Activated B cell treated with CpG ODN at 0.5 μM for 24 hours (primary cell): ENCODE data around the gene PSEN1. TPM values are rescaled to one million over a fixed set of nuclear protein-coding genes. Genes with fewer than 3 reads are reported as not detected.
A peak's percentile ranks its signal among the peaks of the same experiment; 100 is the strongest.

Experiments
- ATAC-seq: fragments of 200-7000 bp; cut with Tn5 transposase; one replicate; pipeline ENCODE4 v1.10.0; 2021; ENCODE audit warnings: low read depth, mild to moderate bottlenecking, moderate library complexity
- CTCF ChIA-PET: fragments of 350-600 bp; sonication (Branson Sonifier 250); formaldehyde crosslinking; loops from one replicate; lab custom pipeline; 2021; ENCODE audit warnings: antibody characterized with exemption; lab: Charles Lee
- POLR2A ChIA-PET: fragments of 350-600 bp; sonication (Branson Sonifier 250); formaldehyde crosslinking; loops from one replicate; lab custom pipeline; 2021; ENCODE audit warnings: antibody characterized with exemption; lab: Charles Lee
- DNase-seq: peaks from one replicate; pipeline ENCODE4 v3.0.0; 2022
- H3K27ac Mint-ChIP-seq: one replicate; pipeline ENCODE4 v1.8.0; 2020; ENCODE audit warnings: mixed read lengths
- H3K27me3 Mint-ChIP-seq: one replicate; pipeline ENCODE4 v1.8.0; 2021; ENCODE audit warnings: mixed read lengths
- H3K36me3 Mint-ChIP-seq: one replicate; pipeline ENCODE4 v1.8.0; 2021; ENCODE audit warnings: low read depth, mixed read lengths
- H3K4me1 Mint-ChIP-seq: one replicate; pipeline ENCODE4 v1.8.0; 2021; ENCODE audit warnings: mixed read lengths
- H3K4me3 Mint-ChIP-seq: one replicate; pipeline ENCODE4 v1.8.0; 2020; ENCODE audit warnings: mild to moderate bottlenecking, mixed read lengths
- H3K9me3 Mint-ChIP-seq: one replicate; pipeline ENCODE4 v1.8.0; 2020; ENCODE audit warnings: mixed read lengths
- CTCF ChIP-seq: fragments of 200-600 bp; IDR thresholded peaks from one replicate; pipeline ENCODE4 v1.8.0; 2022; ENCODE audit warnings: antibody characterized with exemption, mild to moderate bottlenecking
- intact Hi-C: fragments of 100-400 bp; cut with micrococcal nuclease; formaldehyde crosslinking; loops from one replicate; pipeline ENCODE4 v1.15.1; 2024
- total RNA-seq: library from RNA; stranded (reverse); gene quantifications from 2 replicates; pipeline ENCODE4 v1.2.3, GENCODE V29; 2022

The PSEN1 gene
- total RNA-seq, 1 donor from 2014 or later = 38.6 TPM

DNA sequence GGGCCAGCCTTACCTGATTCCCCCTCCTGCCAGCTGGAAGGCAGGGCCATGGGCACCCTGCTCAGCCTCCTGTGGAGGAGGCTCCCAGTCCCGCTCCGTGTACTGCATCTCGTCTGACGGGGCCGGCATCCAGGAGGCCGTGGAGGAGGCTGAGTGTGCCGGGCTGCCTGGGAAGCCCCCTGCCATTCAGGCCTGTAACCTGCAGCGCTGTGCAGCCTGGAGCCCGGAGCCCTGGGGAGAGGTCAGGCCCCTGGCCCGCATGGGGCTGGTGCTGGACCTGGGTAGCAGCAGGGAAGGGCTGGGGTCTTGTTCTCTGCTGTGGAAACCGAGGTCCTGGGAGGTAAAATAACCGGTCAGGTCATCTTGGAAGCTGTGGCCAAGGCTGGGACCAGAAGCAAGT, 117.4 kb downstream of the PSEN1 start:
- peaks cover 13% of the 10 kb centered on the region for H3K4me1 Mint-ChIP-seq
- H3K27ac Mint-ChIP-seq = no peak overlapping the region
- DNase-seq (no peak), ATAC-seq (no peak)
- no peak overlapping the region for H3K4me3 Mint-ChIP-seq
- no peaks in the 10 kb centered on the region for H3K36me3 Mint-ChIP-seq
- no peaks in the 10 kb centered on the region for H3K9me3 Mint-ChIP-seq
- intact Hi-C loops = no loop called here
- ChIA-PET POLR2A (no interaction called here), CTCF (no interaction called here)
- peaks cover 1% of the 10 kb centered on the region for H3K27me3 Mint-ChIP-seq
- no peak for TF ChIP-seq CTCF

DNA sequence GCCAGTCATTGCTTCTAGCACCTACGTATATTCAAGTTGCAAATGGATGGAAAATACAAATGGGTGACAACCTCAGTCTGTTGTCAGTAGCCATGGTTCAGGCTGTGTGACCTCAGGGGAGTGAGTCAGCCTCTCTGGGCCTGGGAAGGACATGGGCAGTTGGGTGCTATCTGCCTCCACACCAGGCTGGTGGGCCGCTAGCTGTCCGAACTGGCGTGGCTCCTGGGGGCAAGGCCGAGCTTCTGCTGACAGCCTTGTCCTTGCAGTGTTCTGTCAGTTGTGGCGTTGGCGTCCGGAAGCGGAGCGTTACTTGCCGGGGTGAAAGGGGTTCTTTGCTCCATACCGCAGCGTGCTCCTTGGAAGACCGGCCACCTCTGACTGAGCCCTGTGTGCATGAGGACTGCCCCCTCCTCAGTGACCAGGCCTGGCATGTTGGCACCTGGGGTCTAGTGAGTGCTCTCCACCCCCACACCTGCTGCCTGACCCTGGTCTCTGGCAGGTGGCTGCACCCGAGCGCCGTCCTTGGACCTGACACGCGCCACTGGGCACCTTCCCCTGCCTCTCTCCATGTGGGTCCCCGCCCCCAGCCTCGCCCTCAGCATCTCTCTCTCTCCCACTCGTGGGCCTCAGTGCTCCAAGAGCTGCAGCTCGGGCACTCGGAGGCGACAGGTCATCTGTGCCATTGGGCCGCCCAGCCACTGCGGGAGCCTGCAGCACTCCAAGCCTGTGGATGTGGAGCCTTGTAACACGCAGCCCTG, 118.1 kb downstream of the PSEN1 start:
- ATAC-seq = no peak
- POLR2A ChIA-PET = no interaction called here

DNA sequence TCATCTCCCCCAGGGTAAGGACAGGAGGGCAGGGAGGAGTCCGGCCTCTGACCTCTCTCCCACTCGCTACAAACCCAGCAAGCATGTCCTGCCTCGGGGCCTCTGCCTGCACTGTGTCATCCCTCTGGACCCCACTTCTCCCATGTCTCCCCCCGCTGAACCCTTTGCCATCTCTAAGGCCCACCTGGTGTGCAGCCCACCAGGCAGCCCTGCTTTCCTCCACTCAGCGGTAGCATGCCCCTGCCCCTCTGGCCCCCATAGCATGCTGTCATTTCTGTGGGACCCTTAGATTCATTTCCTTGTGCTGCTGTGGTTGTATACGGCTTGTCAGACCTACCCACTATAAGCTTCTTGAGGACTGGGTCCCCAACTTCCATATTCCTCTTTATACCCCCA, 118.7 kb downstream of the PSEN1 start:
- Mint-ChIP-seq H3K4me1 (peaks cover 5% of the 10 kb centered on the region), H3K9me3 (no peaks in the 10 kb centered on the region), H3K27ac (no peak overlapping the region), H3K27me3 (peaks cover 1% of the 10 kb centered on the region), H3K36me3 (no peaks in the 10 kb centered on the region), H3K4me3 (no peak overlapping the region)
- intact Hi-C loops = no loop called here
- no peak for ATAC-seq
- DNase-seq = no peak
- TF ChIP-seq CTCF = no peak
- CTCF ChIA-PET = no interaction called here
- POLR2A ChIA-PET = interaction anchor here (0.7 kb wide), 1 partner anchor 14 kb away, joined by 3 read pairs; no protein-coding TSS in a partner anchor

More for the DNA sequence above, 118.1 kb downstream of the PSEN1 start:
- Mint-ChIP-seq H3K4me1 (peaks cover 7% of the 10 kb centered on the region), H3K27me3 (peaks cover 1% of the 10 kb centered on the region), H3K36me3 (no peaks in the 10 kb centered on the region), H3K9me3 (no peaks in the 10 kb centered on the region), H3K4me3 (no peak overlapping the region), H3K27ac (no peak overlapping the region)
- TF ChIP-seq CTCF = no peak
- intact Hi-C loops = no loop called here
- CTCF ChIA-PET = no interaction called here
- no peak for DNase-seq

- no peak overlapping the region for H3K27ac Mint-ChIP-seq
- H3K9me3 Mint-ChIP-seq = no peaks in the 10 kb centered on the region
- TF ChIP-seq CTCF = no peak
- peaks cover 1% of the 10 kb centered on the region for H3K27me3 Mint-ChIP-seq
- ATAC-seq (no peak), DNase-seq (no peak)
- ChIA-PET POLR2A (interaction anchor here (0.7 kb wide), 1 partner anchor 15 kb away, joined by 3 read pairs; no protein-coding TSS in a partner anchor), CTCF (no interaction called here)
- no peak overlapping the region for H3K4me3 Mint-ChIP-seq
- H3K4me1 Mint-ChIP-seq = peaks cover 5% of the 10 kb centered on the region
- intact Hi-C loops = no loop called here
- H3K36me3 Mint-ChIP-seq = no peaks in the 10 kb centered on the region
Observed at GRCh38 chr14:73255693-73256225, 119.5 kb downstream of the PSEN1 start.

- intact Hi-C loops = no loop called here
- ChIA-PET CTCF (no interaction called here), POLR2A (interaction anchor here (0.6 to 0.7 kb wide), 2 partner anchors 453 to 1157 kb away, joined by 5 to 6 read pairs; no protein-coding TSS in a partner anchor)
- Mint-ChIP-seq H3K4me1 (peaks cover 5% of the 10 kb centered on the region), H3K27me3 (peaks cover 1% of the 10 kb centered on the region), H3K4me3 (no peak overlapping the region), H3K36me3 (no peaks in the 10 kb centered on the region), H3K27ac (no peak overlapping the region), H3K9me3 (no peaks in the 10 kb centered on the region)
- TF ChIP-seq CTCF = no peak
- ATAC-seq = peak; percentile 42
- DNase-seq = no peak
Observed at GRCh38 chr14:73258076-73258475, 121.8 kb downstream of the PSEN1 start.
